ENCODE data around the gene LRP1B.

Gene LRP1B

GRCh38 chr2:141271346-141271745 lies 859.5 kb downstream of the LRP1B start:
- TF ChIP-seq, protein P1, sequence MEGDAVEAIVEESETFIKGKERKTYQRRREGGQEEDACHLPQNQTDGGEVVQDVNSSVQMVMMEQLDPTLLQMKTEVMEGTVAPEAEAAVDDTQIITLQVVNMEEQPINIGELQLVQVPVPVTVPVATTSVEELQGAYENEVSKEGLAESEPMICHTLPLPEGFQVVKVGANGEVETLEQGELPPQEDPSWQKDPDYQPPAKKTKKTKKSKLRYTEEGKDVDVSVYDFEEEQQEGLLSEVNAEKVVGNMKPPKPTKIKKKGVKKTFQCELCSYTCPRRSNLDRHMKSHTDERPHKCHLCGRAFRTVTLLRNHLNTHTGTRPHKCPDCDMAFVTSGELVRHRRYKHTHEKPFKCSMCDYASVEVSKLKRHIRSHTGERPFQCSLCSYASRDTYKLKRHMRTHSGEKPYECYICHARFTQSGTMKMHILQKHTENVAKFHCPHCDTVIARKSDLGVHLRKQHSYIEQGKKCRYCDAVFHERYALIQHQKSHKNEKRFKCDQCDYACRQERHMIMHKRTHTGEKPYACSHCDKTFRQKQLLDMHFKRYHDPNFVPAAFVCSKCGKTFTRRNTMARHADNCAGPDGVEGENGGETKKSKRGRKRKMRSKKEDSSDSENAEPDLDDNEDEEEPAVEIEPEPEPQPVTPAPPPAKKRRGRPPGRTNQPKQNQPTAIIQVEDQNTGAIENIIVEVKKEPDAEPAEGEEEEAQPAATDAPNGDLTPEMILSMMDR (IDR thresholded peaks at IDR 0.05; ENCODE audit: extremely low read depth, missing control alignments) = no peak
- DNase-seq (ENCODE audit: low spot score) = no peak

DNA sequence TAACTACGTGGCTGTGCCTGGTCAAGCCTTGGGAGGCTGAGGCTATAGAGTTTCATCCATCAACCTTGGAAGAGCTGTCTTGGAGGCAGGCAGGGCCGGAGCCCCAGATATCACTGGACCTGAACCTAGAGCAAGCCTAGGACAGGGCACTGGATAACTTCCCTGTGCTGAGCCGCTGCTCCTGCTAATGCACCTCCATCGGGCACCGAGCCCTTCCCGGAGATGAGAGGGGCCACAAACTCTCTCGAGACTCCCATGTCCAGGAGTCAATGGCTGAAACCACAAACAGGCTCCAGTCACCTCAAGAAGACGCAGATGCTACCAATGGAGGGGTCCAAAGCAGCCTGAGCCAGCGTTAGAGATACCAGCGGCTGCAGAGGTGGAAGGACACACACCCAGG lies 866.0 kb downstream of the LRP1B start:
- no peak for DNase-seq (ENCODE audit: low spot score)
- TF ChIP-seq, protein P1 (IDR thresholded peaks at IDR 0.05; ENCODE audit: extremely low read depth, missing control alignments) = no peak

- TF ChIP-seq, protein P1 (IDR thresholded peaks at IDR 0.05; ENCODE audit: extremely low read depth, missing control alignments) = no peak
Observed at GRCh38 chr2:141260911-141261310, 869.9 kb downstream of the LRP1B start.

DNA sequence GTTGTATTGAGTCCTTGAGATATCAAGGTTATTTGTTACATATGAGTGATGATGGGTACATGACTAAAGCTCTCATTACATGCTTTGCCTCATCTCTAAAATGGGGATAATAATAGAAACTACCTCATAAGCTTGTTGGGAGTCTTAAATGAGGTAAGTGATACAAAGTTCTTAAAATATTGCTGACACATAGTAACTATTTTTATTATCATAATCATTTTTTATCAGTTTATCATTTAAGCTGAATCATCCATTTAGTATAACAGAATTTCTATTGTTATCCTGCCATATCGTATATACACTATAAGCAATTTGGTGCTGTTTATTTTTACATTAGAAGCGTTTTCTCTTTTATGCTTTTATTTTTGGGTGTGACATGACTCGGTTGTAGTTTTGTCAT lies 871.1 kb downstream of the LRP1B start:
- TF ChIP-seq, protein P1 (IDR thresholded peaks at IDR 0.05; ENCODE audit: extremely low read depth, missing control alignments) = no peak
- no peak for DNase-seq (ENCODE audit: low spot score)

More at GRCh38 chr2:141260911-141261310, 869.9 kb downstream of the LRP1B start:
- DNase-seq (ENCODE audit: low spot score) = no peak

DNA sequence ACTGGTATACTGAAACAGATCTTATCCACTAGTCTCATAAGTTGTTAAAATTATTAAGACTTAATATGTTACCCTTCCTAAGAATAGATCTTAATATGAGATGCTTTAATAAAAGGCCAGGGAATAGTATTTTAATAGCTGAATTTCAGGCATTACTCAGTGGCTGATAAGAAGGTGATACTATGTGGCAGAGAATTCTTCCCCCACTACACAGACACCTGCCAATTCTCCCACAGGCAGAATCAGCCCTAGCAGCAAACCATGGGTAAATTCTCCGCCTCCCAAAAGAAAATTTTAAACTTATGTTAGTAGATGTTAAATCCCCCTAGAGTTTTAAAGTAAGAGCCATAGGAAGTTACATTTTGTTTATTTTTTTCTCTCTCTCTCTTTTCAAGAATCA lies 888.8 kb downstream of the LRP1B start:
- DNase-seq (ENCODE audit: low spot score) = no peak
- TF ChIP-seq, protein P1 (IDR thresholded peaks at IDR 0.05; ENCODE audit: extremely low read depth, missing control alignments) = no peak

- no peak for DNase-seq (ENCODE audit: low spot score)
- TF ChIP-seq, protein P1 (IDR thresholded peaks at IDR 0.05; ENCODE audit: extremely low read depth, missing control alignments) = no peak
Observed at GRCh38 chr2:141226560-141226959, 904.3 kb downstream of the LRP1B start.

GRCh38 chr2:141207036-141207385 lies 923.8 kb downstream of the LRP1B start:
- DNase-seq (ENCODE audit: low spot score) = no peak
- TF ChIP-seq, protein P1 (IDR thresholded peaks at IDR 0.05; ENCODE audit: extremely low read depth, missing control alignments) = no peak

Data from GM20000 (cell line).